ENCODE results near the gene KLF13.

Gene KLF13

GRCh38 chr15:31374986-31375385 lies 48.4 kb downstream of the KLF13 start:
- TF ChIP-seq CTCF (IDR thresholded peaks at IDR 0.05; ENCODE audit: low read depth, low read length) = no peak
- TF ChIP-seq MYC (IDR thresholded peaks at IDR 0.05; ENCODE audit: low read depth, low read length) = no peak
- TF ChIP-seq MAX (IDR thresholded peaks at IDR 0.05; ENCODE audit: low read depth, low read length) = no peak
- TF ChIP-seq POLR2A (IDR thresholded peaks at IDR 0.05; ENCODE audit: extremely low read depth, insufficient read length) = no peak
- H3K4me3 ChIP-seq (ENCODE audit: low read depth, low read length) = no peak overlapping the region
- DNase-seq (ENCODE audit: low read depth) = no peak

GRCh38 chr15:31375772-31376171 lies 49.1 kb downstream of the KLF13 start:
- TF ChIP-seq CTCF (IDR thresholded peaks at IDR 0.05; ENCODE audit: low read depth, low read length) = no peak
- TF ChIP-seq MAX (IDR thresholded peaks at IDR 0.05; ENCODE audit: low read depth, low read length) = no peak
- TF ChIP-seq POLR2A (IDR thresholded peaks at IDR 0.05; ENCODE audit: extremely low read depth, insufficient read length) = no peak
- no peak for DNase-seq (ENCODE audit: low read depth)
- H3K4me3 ChIP-seq (ENCODE audit: low read depth, low read length) = no peak overlapping the region

- DNase-seq (ENCODE audit: low read depth) = no peak
- TF ChIP-seq MYC (IDR thresholded peaks at IDR 0.05; ENCODE audit: low read depth, low read length) = no peak
- no peak for TF ChIP-seq MAX (IDR thresholded peaks at IDR 0.05; ENCODE audit: low read depth, low read length)
- TF ChIP-seq CTCF (IDR thresholded peaks at IDR 0.05; ENCODE audit: low read depth, low read length) = no peak
- no peak for TF ChIP-seq POLR2A (IDR thresholded peaks at IDR 0.05; ENCODE audit: extremely low read depth, insufficient read length)
- no peak overlapping the region for H3K4me3 ChIP-seq (ENCODE audit: low read depth, low read length)
These were observed 49.9 kb downstream of the KLF13 start for GRCh38 chr15:31376511-31376910.

- TF ChIP-seq MAX (IDR thresholded peaks at IDR 0.05; ENCODE audit: low read depth, low read length) = no peak
- no peak for TF ChIP-seq CTCF (IDR thresholded peaks at IDR 0.05; ENCODE audit: low read depth, low read length)
- TF ChIP-seq MYC (IDR thresholded peaks at IDR 0.05; ENCODE audit: low read depth, low read length) = no peak
- no peak for TF ChIP-seq POLR2A (IDR thresholded peaks at IDR 0.05; ENCODE audit: extremely low read depth, insufficient read length)
- H3K4me3 ChIP-seq (ENCODE audit: low read depth, low read length) = no peak overlapping the region
- no peak for DNase-seq (ENCODE audit: low read depth)
These were observed 50.4 kb downstream of the KLF13 start for GRCh38 chr15:31377030-31377429.

- DNase-seq (ENCODE audit: low read depth) = no peak
- no peak for TF ChIP-seq CTCF (IDR thresholded peaks at IDR 0.05; ENCODE audit: low read depth, low read length)
- no peak for TF ChIP-seq MYC (IDR thresholded peaks at IDR 0.05; ENCODE audit: low read depth, low read length)
- TF ChIP-seq MAX (IDR thresholded peaks at IDR 0.05; ENCODE audit: low read depth, low read length) = no peak
- TF ChIP-seq POLR2A (IDR thresholded peaks at IDR 0.05; ENCODE audit: extremely low read depth, insufficient read length) = no peak
- no peak overlapping the region for H3K4me3 ChIP-seq (ENCODE audit: low read depth, low read length)
These were observed 51.8 kb downstream of the KLF13 start for GRCh38 chr15:31378363-31378903.
